Gastroesophageal sphincter (tissue), 4 donors: ENCODE results near the gene PDE4B. TPM values are rescaled to one million over a fixed set of nuclear protein-coding genes. Genes with fewer than 3 reads are reported as not detected.
A peak's percentile ranks its signal among the peaks of the same experiment; 100 is the strongest.

Experiments
- ATAC-seq: fragments of 150-250 bp; one replicate; pipeline ENCODE4 v1.9.1; 2016; ENCODE audit warnings: mild to moderate bottlenecking, moderate library complexity
- H3K27ac ChIP-seq, 4 donors: fragments of 200-600 bp; sonication (generic) in 3 of 4; 1 replicate in 3 of 4; 2 replicates in 1 of 4; pipeline ENCODE4 v1.5.1; 2016 to 2019
- H3K27me3 ChIP-seq: fragments of 200-600 bp; sonication (generic); one replicate; pipeline ENCODE4 v1.5.1; 2019
- H3K36me3 ChIP-seq, 2 donors: fragments of 200-600 bp; sonication (generic); one replicate each; pipeline ENCODE4 v1.5.1; 2019; ENCODE audit warnings: control low read depth in 1 of 2
- H3K4me1 ChIP-seq, 3 donors: fragments of 200-600 bp; sonication (generic); 1 replicate in 2 of 3; 2 replicates in 1 of 3; pipeline ENCODE4 v1.5.1; 2016 to 2019; ENCODE audit warnings: control low read depth in 2 of 3
- H3K4me3 ChIP-seq, 2 donors: fragments of 200-600 bp; sonication (generic); one replicate each; pipeline ENCODE4 v1.5.1; 2019; ENCODE audit warnings: mild to moderate bottlenecking in 1 of 2, moderate library complexity in 1 of 2
- H3K9me3 ChIP-seq, 3 donors: fragments of 200-600 bp; sonication (generic); one replicate each; pipeline ENCODE4 v1.5.1; 2017 to 2019; ENCODE audit warnings: control low read depth in 2 of 3
- EP300 ChIP-seq: sonication (generic); formaldehyde crosslinking; IDR thresholded peaks from one replicate; pipeline ENCODE4 v1.6.1; 2017; ENCODE audit warnings: antibody characterized with exemption, mild to moderate bottlenecking
- POLR2A ChIP-seq, 2 donors: fragments of 450-650 bp; IDR thresholded peaks; one replicate each; pipeline ENCODE4 v1.6.1; 2017; ENCODE audit warnings: antibody characterized with exemption in 2 of 2, mild to moderate bottlenecking in 2 of 2, moderate library complexity in 1 of 2
- POLR2AphosphoS5 ChIP-seq: sonication (generic); formaldehyde crosslinking; IDR thresholded peaks from one replicate; pipeline ENCODE4 v1.6.1; 2017; ENCODE audit warnings: antibody characterized with exemption
- WGBS, 2 donors: methylation state at CpG; one replicate each; pipeline ENCODE4 v1.1.5; 2018; ENCODE audit warnings: low coverage in 1 of 2; 5-methylcytosine and 5-hydroxymethylcytosine counted together
- total RNA-seq, 4 donors: library from RNA; depleted of rRNA; stranded (reverse); fragments of >200 nt; gene quantifications; one replicate each; pipeline ENCODE4 v1.1.0, GENCODE V29; 2016
- TF ChIP-seq, protein P1 (sequence below), 4 experiments: fragments of 200-600 bp in 2 of 4; fragments of 450-650 bp in 2 of 4; sonication (generic) in 1 of 4; IDR thresholded peaks; one replicate each; pipeline ENCODE4 v1.5.1; 2017 to 2019; ENCODE audit warnings: antibody characterized with exemption in 4 of 4, mild to moderate bottlenecking in 2 of 4, moderate library complexity in 2 of 4

The PDE4B gene
- total RNA-seq, 4 donors from 2014 or later, result 5.9 to 16.2 (median 8.8) TPM

DNA sequence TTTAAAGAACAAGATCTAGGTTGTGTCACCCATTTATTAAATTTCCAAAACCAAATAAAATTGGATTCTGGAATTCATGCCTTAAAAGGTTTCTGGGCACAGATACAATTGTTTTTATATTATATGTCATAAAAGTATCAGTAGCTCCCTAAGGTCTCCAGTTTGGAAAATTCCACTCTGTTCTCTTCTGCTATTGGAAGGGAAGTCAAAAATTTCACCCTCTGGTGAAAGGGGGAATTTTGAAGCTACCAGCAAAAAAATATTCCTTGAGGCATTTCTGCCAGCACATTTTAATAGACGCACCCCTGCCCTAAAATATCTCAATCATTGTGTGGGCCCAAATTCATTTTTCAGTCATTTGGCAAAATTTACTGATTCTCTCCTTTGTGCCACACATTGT is 455.6 kb downstream of the PDE4B start:
- H3K4me1 ChIP-seq, result peaks cover 0 to 4% (median 0%) of the 10 kb centered on the region in 3 donors
- H3K9me3 ChIP-seq, result no peaks in the 10 kb centered on the region
- 69 to 89% methylated on average over 1 of the region's 1 CpG for WGBS, 2 donors
- no peak overlapping the region for H3K4me3 ChIP-seq
- no peak overlapping the region for H3K27ac ChIP-seq
- no peak for ATAC-seq
- no peaks in the 10 kb centered on the region for H3K36me3 ChIP-seq
- TF ChIP-seq, protein P1, sequence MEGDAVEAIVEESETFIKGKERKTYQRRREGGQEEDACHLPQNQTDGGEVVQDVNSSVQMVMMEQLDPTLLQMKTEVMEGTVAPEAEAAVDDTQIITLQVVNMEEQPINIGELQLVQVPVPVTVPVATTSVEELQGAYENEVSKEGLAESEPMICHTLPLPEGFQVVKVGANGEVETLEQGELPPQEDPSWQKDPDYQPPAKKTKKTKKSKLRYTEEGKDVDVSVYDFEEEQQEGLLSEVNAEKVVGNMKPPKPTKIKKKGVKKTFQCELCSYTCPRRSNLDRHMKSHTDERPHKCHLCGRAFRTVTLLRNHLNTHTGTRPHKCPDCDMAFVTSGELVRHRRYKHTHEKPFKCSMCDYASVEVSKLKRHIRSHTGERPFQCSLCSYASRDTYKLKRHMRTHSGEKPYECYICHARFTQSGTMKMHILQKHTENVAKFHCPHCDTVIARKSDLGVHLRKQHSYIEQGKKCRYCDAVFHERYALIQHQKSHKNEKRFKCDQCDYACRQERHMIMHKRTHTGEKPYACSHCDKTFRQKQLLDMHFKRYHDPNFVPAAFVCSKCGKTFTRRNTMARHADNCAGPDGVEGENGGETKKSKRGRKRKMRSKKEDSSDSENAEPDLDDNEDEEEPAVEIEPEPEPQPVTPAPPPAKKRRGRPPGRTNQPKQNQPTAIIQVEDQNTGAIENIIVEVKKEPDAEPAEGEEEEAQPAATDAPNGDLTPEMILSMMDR (IDR thresholded peaks at IDR 0.05), result no peak
- TF ChIP-seq POLR2A (IDR thresholded peaks at IDR 0.05) (no peak), POLR2AphosphoS5 (no peak), EP300 (no peak)
- H3K27me3 ChIP-seq, result no peaks in the 10 kb centered on the region

GRCh38 chr1:66248746-66249145 is 456.1 kb downstream of the PDE4B start:
- TF ChIP-seq EP300, result no peak
- H3K36me3 ChIP-seq, result no peaks in the 10 kb centered on the region
- no peaks in the 10 kb centered on the region for H3K27me3 ChIP-seq
- H3K4me1 ChIP-seq, result peaks cover 0 to 4% (median 0%) of the 10 kb centered on the region in 3 donors
- no peak overlapping the region for H3K4me3 ChIP-seq
- peak; percentile 46 for ATAC-seq
- WGBS, 2 donors, result 43 to 64% methylated on average over 1 of the region's 1 CpG
- no peak overlapping the region for H3K27ac ChIP-seq
- no peaks in the 10 kb centered on the region for H3K9me3 ChIP-seq

GRCh38 chr1:66250075-66250474 is 457.4 kb downstream of the PDE4B start:
- Histone ChIP-seq H3K27ac (no peak overlapping the region), H3K9me3 (no peaks in the 10 kb centered on the region), H3K4me3 (no peak overlapping the region), H3K27me3 (no peaks in the 10 kb centered on the region), H3K4me1 (peaks cover 0 to 4% (median 0%) of the 10 kb centered on the region in 3 donors), H3K36me3 (no peaks in the 10 kb centered on the region)
- no peak for ATAC-seq
- TF ChIP-seq, protein P1 (IDR thresholded peaks at IDR 0.05), result no peak
- TF ChIP-seq POLR2AphosphoS5, result no peak
- no peak for TF ChIP-seq POLR2A (IDR thresholded peaks at IDR 0.05)
- TF ChIP-seq EP300, result no peak
- 82 to 87% methylated on average over 3 of the region's 3 CpGs for WGBS, 2 donors

DNA sequence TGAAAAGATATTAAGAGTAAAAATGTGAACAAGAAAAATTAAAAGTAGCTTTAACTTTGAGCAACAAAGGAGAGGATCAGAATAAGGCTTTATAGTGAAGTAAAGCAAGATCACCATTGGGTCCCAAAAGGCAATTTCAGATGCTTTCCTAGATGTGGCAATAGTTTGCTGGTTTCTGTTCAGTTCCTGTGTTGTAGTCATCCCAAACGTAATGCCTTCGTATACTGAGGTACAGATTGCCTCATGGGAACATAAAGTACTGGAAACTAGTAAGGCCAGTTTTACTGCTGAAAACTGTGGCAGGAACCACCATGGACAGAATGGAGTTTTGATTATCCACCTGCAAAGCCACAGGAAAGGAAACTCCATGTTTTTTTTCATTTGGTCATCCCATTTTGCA is 457.8 kb downstream of the PDE4B start:
- no peak for ATAC-seq
- Histone ChIP-seq H3K4me1 (peaks cover 0 to 4% (median 0%) of the 10 kb centered on the region in 3 donors), H3K36me3 (no peaks in the 10 kb centered on the region), H3K9me3 (no peaks in the 10 kb centered on the region), H3K27me3 (no peaks in the 10 kb centered on the region), H3K27ac (no peak overlapping the region), H3K4me3 (no peak overlapping the region)
- TF ChIP-seq EP300 (no peak), POLR2AphosphoS5 (peak; percentile 20)
- TF ChIP-seq, protein P1 (IDR thresholded peaks at IDR 0.05), result no peak
- 66 to 100% methylated on average over 1 to 2 of the region's 2 CpGs for WGBS, 2 donors

GRCh38 chr1:66251546-66251945 is 458.9 kb downstream of the PDE4B start:
- Histone ChIP-seq H3K36me3 (no peaks in the 10 kb centered on the region), H3K27me3 (no peaks in the 10 kb centered on the region), H3K27ac (no peak overlapping the region), H3K4me1 (peaks cover 0 to 1% (median 0%) of the 10 kb centered on the region in 3 donors), H3K9me3 (no peaks in the 10 kb centered on the region), H3K4me3 (no peak overlapping the region)
- no peak for ATAC-seq
- 80 to 92% methylated on average over 1 of the region's 1 CpG for WGBS, 2 donors
- TF ChIP-seq POLR2AphosphoS5, result no peak
- TF ChIP-seq, protein P1 (IDR thresholded peaks at IDR 0.05), result no peak
- TF ChIP-seq EP300, result no peak
- no peak for TF ChIP-seq POLR2A (IDR thresholded peaks at IDR 0.05)
